Measurements from ENCODE around the gene TRIM26.

The TRIM26 gene

GRCh38 chr6:30156262-30156599 lies 57.0 kb downstream of the TRIM26 start:
- H3K9ac ChIP-seq: no peak overlapping the region
- no peaks in the 10 kb centered on the region for H3K27me3 ChIP-seq (ENCODE audit: insufficient read depth, low read depth)
- H4K20me1 ChIP-seq (ENCODE audit: insufficient read depth): no peaks in the 10 kb centered on the region
- no peak overlapping the region for H2AFZ ChIP-seq (ENCODE audit: low read depth)
- no peak overlapping the region for H3K27ac ChIP-seq
- no peak overlapping the region for H3K4me3 ChIP-seq (IDR thresholded peaks at IDR 0.05; ENCODE audit: insufficient read depth, low read depth, low read length)
- no peak for TF ChIP-seq CTCF (conservative IDR thresholded peaks at IDR 0.05; ENCODE audit: low read depth, low read length)
- no peaks in the 10 kb centered on the region for H3K79me2 ChIP-seq (ENCODE audit: insufficient read depth, low read depth)
- H3K4me2 ChIP-seq: no peak overlapping the region; the same call in 1 of the 2 replicates
- H3K36me3 ChIP-seq (ENCODE audit: insufficient read depth): no peaks in the 10 kb centered on the region
- H3K4me1 ChIP-seq (ENCODE audit: low read depth, poor library complexity, severe bottlenecking): peaks cover 3% of the 10 kb centered on the region

- Histone ChIP-seq H2AFZ (ENCODE audit: low read depth) (no peak overlapping the region), H3K79me2 (ENCODE audit: insufficient read depth, low read depth) (no peaks in the 10 kb centered on the region), H4K20me1 (ENCODE audit: insufficient read depth) (no peaks in the 10 kb centered on the region), H3K4me3 (IDR thresholded peaks at IDR 0.05; ENCODE audit: insufficient read depth, low read depth, low read length) (no peak overlapping the region), H3K27me3 (ENCODE audit: insufficient read depth, low read depth) (no peaks in the 10 kb centered on the region), H3K4me2 (no peak overlapping the region; the same call in 1 of the 2 replicates), H3K9ac (no peak overlapping the region), H3K27ac (no peak overlapping the region), H3K4me1 (ENCODE audit: low read depth, poor library complexity, severe bottlenecking) (peaks cover 3% of the 10 kb centered on the region), H3K36me3 (ENCODE audit: insufficient read depth) (no peaks in the 10 kb centered on the region)
- TF ChIP-seq CTCF (conservative IDR thresholded peaks at IDR 0.05; ENCODE audit: low read depth, low read length): no peak
Observed at GRCh38 chr6:30155520-30156261, 57.5 kb downstream of the TRIM26 start.

GRCh38 chr6:30154709-30155519 lies 58.3 kb downstream of the TRIM26 start:
- Histone ChIP-seq H3K79me2 (ENCODE audit: insufficient read depth, low read depth) (no peaks in the 10 kb centered on the region), H3K4me1 (ENCODE audit: low read depth, poor library complexity, severe bottlenecking) (peaks cover 3% of the 10 kb centered on the region), H3K9ac (no peak overlapping the region), H3K27me3 (ENCODE audit: insufficient read depth, low read depth) (no peaks in the 10 kb centered on the region), H3K4me2 (no peak overlapping the region), H3K27ac (no peak overlapping the region), H3K4me3 (IDR thresholded peaks at IDR 0.05; ENCODE audit: insufficient read depth, low read depth, low read length) (no peak overlapping the region), H2AFZ (ENCODE audit: low read depth) (no peak overlapping the region), H3K36me3 (ENCODE audit: insufficient read depth) (no peaks in the 10 kb centered on the region), H4K20me1 (ENCODE audit: insufficient read depth) (no peaks in the 10 kb centered on the region)
- TF ChIP-seq CTCF (conservative IDR thresholded peaks at IDR 0.05; ENCODE audit: low read depth, low read length): no peak

GRCh38 chr6:30154061-30154460 lies 59.1 kb downstream of the TRIM26 start:
- no peak overlapping the region for H3K9ac ChIP-seq
- no peak overlapping the region for H3K27ac ChIP-seq
- no peak overlapping the region for H3K4me2 ChIP-seq
- H3K79me2 ChIP-seq (ENCODE audit: insufficient read depth, low read depth): no peaks in the 10 kb centered on the region
- H3K4me3 ChIP-seq (IDR thresholded peaks at IDR 0.05; ENCODE audit: insufficient read depth, low read depth, low read length): no peak overlapping the region
- no peak for TF ChIP-seq CTCF (conservative IDR thresholded peaks at IDR 0.05; ENCODE audit: low read depth, low read length)
- H3K4me1 ChIP-seq (ENCODE audit: low read depth, poor library complexity, severe bottlenecking): peaks cover 3% of the 10 kb centered on the region
- H4K20me1 ChIP-seq (ENCODE audit: insufficient read depth): no peaks in the 10 kb centered on the region
- no peak overlapping the region for H2AFZ ChIP-seq (ENCODE audit: low read depth)
- H3K27me3 ChIP-seq (ENCODE audit: insufficient read depth, low read depth): no peaks in the 10 kb centered on the region
- H3K36me3 ChIP-seq (ENCODE audit: insufficient read depth): no peaks in the 10 kb centered on the region

Data from KMS-11 (cell line).